Stimulated activated CD4-positive, alpha-beta T cell treated with anti-CD3 and anti-CD28 coated beads, Interleukin-15, amount 100 ng/mL, for 24 hours (primary cell): ENCODE measurements around the gene ZNF230.

Experiments used
- DNase-seq: peaks from one replicate; pipeline ENCODE4 v3.0.0-alpha.2; 2020

The ZNF230 gene

GRCh38 chr19:44050740-44051649 lies 48.2 kb downstream of the ZNF230 start:
- peak; percentile 24 for DNase-seq

GRCh38 chr19:44051650-44052402 lies 49.1 kb downstream of the ZNF230 start, which contains the start of gene ZNF223:
Gene ZNF223, plus strand, starts transcription at chr19:44052036. Its CDS starts 3,141 bp downstream, at chr19:44055177.
- peak; percentile 77 for DNase-seq

- no peak for DNase-seq
Measured at GRCh38 chr19:44055870-44056269, 53.1 kb downstream of the ZNF230 start.

- no peak for DNase-seq
Measured at GRCh38 chr19:44059229-44059628, 56.5 kb downstream of the ZNF230 start.

GRCh38 chr19:44061038-44061437 lies 58.3 kb downstream of the ZNF230 start:
- DNase-seq: no peak
